Heart left ventricle (tissue), 13 donors: ENCODE measurements around the gene CDKL5.

Experiments used
- POLR2A ChIP-seq, 2 donors: fragments of 450-650 bp; IDR thresholded peaks; one replicate each; pipeline ENCODE4 v1.6.1; 2017; ENCODE audit warnings: antibody characterized with exemption in 2 of 2, mild to moderate bottlenecking in 2 of 2, moderate library complexity in 2 of 2
- TF ChIP-seq, protein P1 (sequence below), 12 donors: fragments of 200-600 bp; sonication (generic) in 4 of 12; IDR thresholded peaks; one replicate each; pipeline versions ENCODE4 v1.5.0 to v1.8.0; 2018 to 2022; ENCODE audit warnings: antibody characterized with exemption in 12 of 12, mild to moderate bottlenecking in 5 of 12
- donor health status: ischemic (EF 13 %, LVEDD 7.1; RV severe dilation, severe dysfunction).
- donor health status: DM: no; HTN: yes; CAD: no.
- donor health status: DM: no; HTN: no; CAD: no.
- donor health status: ischemic (EF 25% LVEDD 6.9; RV normal size, moderate dysfunction).
- donor health status: ischemic (EF 25% LVEDD 5.7; RV mildly dilated, moderate dysfunction).
- donor health status: ischemic (EF 35%, LVEDD 5.7; RV mildly dilated, moderate dysfunction).
- donor health status: nonischemic (EF 11% LVEDD 7.7; RV severe dilation, severe dysfunction).
- donor health status: DM: yes; HTN: yes; CAD: no.
- donor health status: PGD.
- donor health status: ischemic (EF 29% LVEDD 5.4; RV normal size, mild dysfunction).
- donor health status: nonischemic (EF 23%, LVEDD 6.1; RV moderate dilation, normal function).

- TF ChIP-seq, protein P1, sequence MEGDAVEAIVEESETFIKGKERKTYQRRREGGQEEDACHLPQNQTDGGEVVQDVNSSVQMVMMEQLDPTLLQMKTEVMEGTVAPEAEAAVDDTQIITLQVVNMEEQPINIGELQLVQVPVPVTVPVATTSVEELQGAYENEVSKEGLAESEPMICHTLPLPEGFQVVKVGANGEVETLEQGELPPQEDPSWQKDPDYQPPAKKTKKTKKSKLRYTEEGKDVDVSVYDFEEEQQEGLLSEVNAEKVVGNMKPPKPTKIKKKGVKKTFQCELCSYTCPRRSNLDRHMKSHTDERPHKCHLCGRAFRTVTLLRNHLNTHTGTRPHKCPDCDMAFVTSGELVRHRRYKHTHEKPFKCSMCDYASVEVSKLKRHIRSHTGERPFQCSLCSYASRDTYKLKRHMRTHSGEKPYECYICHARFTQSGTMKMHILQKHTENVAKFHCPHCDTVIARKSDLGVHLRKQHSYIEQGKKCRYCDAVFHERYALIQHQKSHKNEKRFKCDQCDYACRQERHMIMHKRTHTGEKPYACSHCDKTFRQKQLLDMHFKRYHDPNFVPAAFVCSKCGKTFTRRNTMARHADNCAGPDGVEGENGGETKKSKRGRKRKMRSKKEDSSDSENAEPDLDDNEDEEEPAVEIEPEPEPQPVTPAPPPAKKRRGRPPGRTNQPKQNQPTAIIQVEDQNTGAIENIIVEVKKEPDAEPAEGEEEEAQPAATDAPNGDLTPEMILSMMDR (IDR thresholded peaks at IDR 0.05) = no peak
- TF ChIP-seq POLR2A (IDR thresholded peaks at IDR 0.05) = no peak
Observed at GRCh38 chrX:18542131-18542530, 116.7 kb downstream of the CDKL5 start.
